ENCODE results near the gene IL17D. TPM values are rescaled to one million over a fixed set of nuclear protein-coding genes. Genes with fewer than 3 reads are reported as not detected.
"Not testable (repeated sequence)": the region's sequence is repeated elsewhere in the genome, so short reads cannot be mapped to it uniquely, and the experiment has no call there.

IL17D gene
- total RNA-seq, 2 donors from 2014 or later: 0.30 to 0.77 TPM

DNA sequence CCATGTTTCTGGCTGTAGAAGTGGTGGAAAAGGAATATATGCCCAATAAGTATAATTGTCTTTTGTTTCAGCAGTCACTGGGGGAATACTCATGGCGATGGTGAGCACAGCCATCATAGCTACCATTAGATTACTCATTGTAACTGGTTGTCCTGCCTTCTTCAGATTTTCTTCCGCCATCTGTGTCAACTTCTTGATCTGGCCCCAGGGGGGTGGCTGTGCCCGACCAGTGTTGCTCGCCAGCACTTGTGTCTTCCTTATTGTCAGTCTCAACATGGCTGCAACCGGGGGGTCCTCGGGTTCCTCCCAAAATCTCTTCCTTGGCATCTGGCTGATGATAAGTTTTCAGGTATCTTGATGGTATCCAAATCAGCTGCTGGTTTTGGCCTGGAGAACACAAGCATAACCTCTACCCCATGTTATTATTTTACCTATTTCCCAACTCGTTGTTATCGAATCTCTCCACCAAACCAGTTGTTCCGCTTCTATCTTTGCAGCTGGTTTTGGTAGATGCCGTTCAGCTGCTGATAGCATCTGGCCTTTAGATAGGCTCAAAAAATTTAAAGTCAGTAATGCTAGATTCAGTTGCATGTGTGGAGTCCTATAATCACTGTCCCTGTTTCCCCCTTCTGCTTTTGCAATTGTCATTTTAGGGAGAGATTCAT, 23.0 kb upstream of the IL17D start:
- no peaks in the 10 kb centered on the region for H3K4me1 Mint-ChIP-seq (ENCODE audit: low read depth)
- no peak for DNase-seq
- H3K9me3 Mint-ChIP-seq: no peaks in the 10 kb centered on the region
- H3K27me3 Mint-ChIP-seq (ENCODE audit: low read depth): no peaks in the 10 kb centered on the region
- H3K36me3 Mint-ChIP-seq (ENCODE audit: insufficient read depth in 2 of 2): no peaks in the 10 kb centered on the region
- no peak overlapping the region for H3K4me3 Mint-ChIP-seq
- H3K27ac Mint-ChIP-seq: no peak overlapping the region
- no peak for ATAC-seq (replicated peaks in 1 of 2)

DNA sequence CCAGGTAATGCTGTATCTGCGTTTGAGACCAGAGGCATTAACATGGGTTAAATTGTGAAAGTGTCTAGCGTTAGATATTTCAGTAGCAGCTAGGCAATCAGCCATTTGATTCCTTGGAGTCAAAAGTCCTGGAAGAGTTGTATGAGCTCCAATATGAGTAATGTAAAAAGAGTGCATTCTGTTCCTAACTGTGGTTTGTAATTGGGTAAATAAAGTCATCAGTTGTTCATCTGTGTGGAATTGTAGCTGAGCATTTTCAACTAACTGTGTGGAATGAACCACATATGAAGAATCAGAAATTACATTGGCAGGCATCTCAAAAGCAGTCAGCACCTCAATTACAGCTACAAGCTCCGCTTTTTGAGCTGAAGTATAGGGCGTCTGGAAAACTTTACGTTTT, 22.0 kb upstream of the IL17D start:
- not testable (repeated sequence) for H3K9me3 Mint-ChIP-seq; H3K27me3 Mint-ChIP-seq (ENCODE audit: low read depth); H3K27ac Mint-ChIP-seq; H3K4me1 Mint-ChIP-seq (ENCODE audit: low read depth); H3K36me3 Mint-ChIP-seq (ENCODE audit: insufficient read depth in 2 of 2); DNase-seq; ATAC-seq (replicated peaks in 1 of 2); H3K4me3 Mint-ChIP-seq

DNA sequence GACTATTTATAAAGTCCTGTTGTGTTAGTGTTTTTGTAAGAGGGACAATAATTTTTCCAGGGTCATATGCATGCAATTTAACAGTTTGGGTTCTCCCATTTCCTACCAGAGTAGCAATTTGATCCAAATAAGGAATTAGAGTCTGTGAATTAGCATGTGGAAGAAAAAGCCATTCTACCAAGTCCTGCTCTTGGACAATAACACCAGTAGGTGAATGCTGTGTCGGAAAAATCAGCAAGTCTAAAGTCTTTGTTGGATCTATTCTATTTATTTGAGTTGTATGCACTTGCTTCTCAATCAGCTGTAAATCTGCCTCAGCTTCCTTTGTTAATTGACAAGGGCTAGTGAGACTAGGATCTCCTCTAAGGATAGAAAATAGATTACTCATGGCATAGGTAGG, 21.4 kb upstream of the IL17D start:
- ATAC-seq (replicated peaks in 1 of 2): no peak
- Mint-ChIP-seq H3K4me1 (ENCODE audit: low read depth) (no peaks in the 10 kb centered on the region), H3K27ac (no peak overlapping the region), H3K36me3 (ENCODE audit: insufficient read depth in 2 of 2) (no peaks in the 10 kb centered on the region), H3K9me3 (no peaks in the 10 kb centered on the region), H3K27me3 (ENCODE audit: low read depth) (no peaks in the 10 kb centered on the region), H3K4me3 (no peak overlapping the region)
- DNase-seq: no peak

DNA sequence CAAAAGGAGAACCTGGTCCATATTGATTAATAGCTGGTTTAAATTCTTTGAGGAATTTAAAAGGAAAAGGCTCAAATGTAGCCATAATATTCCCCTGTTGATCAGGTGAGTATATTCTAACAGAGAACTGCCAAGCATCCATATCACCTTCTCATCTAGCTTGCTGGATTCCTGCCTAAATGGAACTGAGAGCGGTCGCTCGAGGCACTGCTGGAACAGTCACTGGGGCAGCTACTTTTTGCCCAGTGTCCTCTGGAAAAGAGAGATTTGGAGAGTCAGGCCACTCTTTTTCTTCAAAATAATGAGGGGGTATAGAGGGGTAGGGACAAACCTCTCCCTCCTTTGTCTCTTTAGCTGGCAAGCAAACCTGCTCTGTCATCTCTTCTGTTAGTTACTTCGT, 19.5 kb upstream of the IL17D start:
- H3K36me3 Mint-ChIP-seq (ENCODE audit: insufficient read depth in 2 of 2): no peaks in the 10 kb centered on the region
- DNase-seq (no peak), ATAC-seq (replicated peaks in 1 of 2) (no peak)
- H3K4me1 Mint-ChIP-seq (ENCODE audit: low read depth): no peaks in the 10 kb centered on the region
- H3K9me3 Mint-ChIP-seq: no peaks in the 10 kb centered on the region
- H3K27me3 Mint-ChIP-seq (ENCODE audit: low read depth): no peaks in the 10 kb centered on the region
- no peak overlapping the region for H3K27ac Mint-ChIP-seq
- H3K4me3 Mint-ChIP-seq: no peak overlapping the region

DNA sequence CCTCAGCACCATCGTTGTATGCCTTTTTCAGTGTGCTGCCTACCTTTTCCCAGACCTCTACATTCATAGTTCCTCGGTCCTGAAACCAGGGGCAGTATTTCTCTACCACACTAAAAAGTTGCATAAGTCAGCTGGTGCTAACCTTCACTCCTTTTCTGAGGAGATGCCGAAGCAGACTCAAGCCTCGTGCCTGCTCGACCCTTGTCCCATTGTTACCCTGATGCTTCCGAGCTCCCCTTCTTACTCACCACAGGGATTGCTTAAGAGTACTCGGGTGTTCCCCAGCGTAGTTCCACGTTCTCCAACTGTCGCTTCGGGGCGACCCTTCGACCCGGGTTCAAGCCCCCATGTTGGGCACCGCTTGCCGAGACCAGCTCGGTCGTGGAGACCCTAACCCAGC, 19.0 kb upstream of the IL17D start:
- ATAC-seq (replicated peaks in 1 of 2): no peak
- DNase-seq: no peak
- Mint-ChIP-seq H3K4me1 (ENCODE audit: low read depth) (no peaks in the 10 kb centered on the region), H3K36me3 (ENCODE audit: insufficient read depth in 2 of 2) (no peaks in the 10 kb centered on the region), H3K4me3 (no peak overlapping the region), H3K27ac (no peak overlapping the region), H3K27me3 (ENCODE audit: low read depth) (no peaks in the 10 kb centered on the region), H3K9me3 (no peaks in the 10 kb centered on the region)

DNA sequence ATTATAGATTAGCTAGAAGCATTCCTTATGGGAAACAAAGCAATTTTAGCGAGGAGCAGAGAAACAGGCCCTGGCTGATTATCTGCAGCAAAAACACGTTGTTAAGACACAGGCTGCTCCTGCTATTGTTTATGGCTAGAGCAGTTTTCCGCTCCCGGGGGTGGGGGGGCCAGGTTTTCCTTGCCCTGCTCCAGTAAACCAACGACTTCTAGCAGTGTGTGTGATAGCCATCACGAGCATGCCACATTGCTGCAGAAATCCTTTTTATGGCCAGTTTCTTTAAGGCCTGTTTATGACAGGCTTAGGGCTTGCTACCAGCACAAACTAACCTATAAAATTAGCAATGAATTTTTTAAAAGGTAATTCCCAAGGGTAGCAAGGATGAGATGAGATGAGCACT, 18.4 kb upstream of the IL17D start:
- Mint-ChIP-seq H3K27ac (no peak overlapping the region), H3K9me3 (no peaks in the 10 kb centered on the region), H3K27me3 (ENCODE audit: low read depth) (no peaks in the 10 kb centered on the region), H3K4me3 (no peak overlapping the region), H3K4me1 (ENCODE audit: low read depth) (no peaks in the 10 kb centered on the region), H3K36me3 (ENCODE audit: insufficient read depth in 2 of 2) (no peaks in the 10 kb centered on the region)
- ATAC-seq (replicated peaks in 1 of 2): no peak
- DNase-seq: no peak

DNA sequence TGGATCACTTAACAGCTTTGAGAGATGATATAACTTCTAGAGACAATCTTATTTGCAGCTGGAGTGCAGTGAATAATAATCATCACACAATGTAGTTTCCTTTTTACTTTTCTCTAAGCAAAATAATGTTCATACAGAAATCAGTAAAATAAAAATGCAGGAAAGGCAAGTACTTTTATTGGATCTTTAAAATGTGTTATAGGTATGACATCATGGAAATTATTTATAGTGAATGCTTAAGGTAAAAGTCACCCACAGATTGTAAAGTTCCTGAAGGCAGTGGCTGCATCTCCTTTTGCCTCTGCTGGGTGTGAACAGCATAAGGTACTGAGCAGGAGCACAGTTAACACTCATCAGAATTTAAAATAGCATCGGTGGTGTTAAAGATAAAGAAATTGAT, 17.3 kb upstream of the IL17D start:
- no peak overlapping the region for H3K27ac Mint-ChIP-seq
- no peaks in the 10 kb centered on the region for H3K9me3 Mint-ChIP-seq
- no peaks in the 10 kb centered on the region for H3K4me1 Mint-ChIP-seq (ENCODE audit: low read depth)
- no peaks in the 10 kb centered on the region for H3K27me3 Mint-ChIP-seq (ENCODE audit: low read depth)
- H3K4me3 Mint-ChIP-seq: no peak overlapping the region
- ATAC-seq (replicated peaks in 1 of 2) (no peak), DNase-seq (no peak)
- H3K36me3 Mint-ChIP-seq (ENCODE audit: insufficient read depth in 2 of 2): no peaks in the 10 kb centered on the region

DNA sequence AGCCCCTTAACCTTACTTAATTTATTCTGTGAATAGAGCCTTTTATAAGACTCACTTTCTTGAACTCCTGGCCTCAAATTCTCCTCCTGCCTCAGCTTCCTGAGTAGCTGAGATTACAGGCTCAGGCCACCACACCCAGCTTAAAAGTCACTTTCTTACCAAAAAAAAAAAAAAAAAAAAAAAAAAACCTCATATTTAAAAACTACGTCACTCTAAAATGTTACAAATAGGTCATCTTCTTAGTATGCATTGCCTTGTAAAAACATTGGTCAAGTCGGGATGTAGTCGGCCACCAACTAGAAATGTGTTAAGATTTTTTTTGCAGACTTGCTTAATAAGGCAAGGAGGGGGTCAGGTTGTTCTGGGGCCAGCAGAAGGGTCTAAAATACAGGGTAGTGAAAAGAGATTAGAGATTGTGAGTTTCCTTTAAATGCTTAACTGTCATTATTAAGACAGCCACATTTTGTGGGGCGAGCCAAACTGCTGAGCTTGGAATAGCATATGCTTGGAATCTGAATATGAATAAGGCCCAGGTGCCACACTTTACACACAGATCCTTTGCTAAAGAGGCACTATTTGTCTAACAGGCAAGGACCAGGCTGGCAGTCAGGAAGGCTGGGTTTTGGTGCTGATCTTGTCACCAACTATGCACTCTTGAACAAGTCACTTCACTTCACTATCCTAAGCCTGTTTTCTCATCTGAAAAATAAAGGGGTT, 16.5 kb upstream of the IL17D start:
- Mint-ChIP-seq H3K27me3 (ENCODE audit: low read depth) (no peaks in the 10 kb centered on the region), H3K9me3 (no peaks in the 10 kb centered on the region), H3K36me3 (ENCODE audit: insufficient read depth in 2 of 2) (no peaks in the 10 kb centered on the region), H3K4me1 (ENCODE audit: low read depth) (no peaks in the 10 kb centered on the region), H3K27ac (no peak overlapping the region), H3K4me3 (no peak overlapping the region)
- ATAC-seq (replicated peaks in 1 of 2) (no peak), DNase-seq (no peak)

DNA sequence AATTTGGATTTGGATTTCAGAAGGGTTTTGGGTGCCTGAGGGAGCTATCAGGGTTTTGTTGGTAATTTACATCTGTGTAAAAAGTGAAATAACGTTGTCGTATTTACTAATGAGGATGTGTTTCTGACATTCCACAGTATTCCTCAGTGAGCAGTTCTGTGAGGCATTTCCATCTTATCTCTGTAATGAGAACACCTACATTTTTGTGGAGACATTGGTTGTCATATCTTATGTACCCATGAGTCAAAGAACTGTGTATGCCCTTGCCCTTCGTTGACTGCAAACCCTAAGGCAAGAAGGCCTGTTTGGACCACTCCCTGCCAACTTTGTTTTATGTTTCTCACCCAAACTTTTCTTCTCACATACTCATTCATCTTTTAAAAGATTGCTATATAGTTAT, 14.2 kb upstream of the IL17D start:
- Mint-ChIP-seq H3K36me3 (ENCODE audit: insufficient read depth in 2 of 2) (no peaks in the 10 kb centered on the region), H3K9me3 (no peaks in the 10 kb centered on the region), H3K27ac (no peak overlapping the region), H3K4me1 (ENCODE audit: low read depth) (no peaks in the 10 kb centered on the region), H3K27me3 (ENCODE audit: low read depth) (no peaks in the 10 kb centered on the region), H3K4me3 (no peak overlapping the region)
- no peak for ATAC-seq (replicated peaks in 1 of 2)
- no peak for DNase-seq

DNA sequence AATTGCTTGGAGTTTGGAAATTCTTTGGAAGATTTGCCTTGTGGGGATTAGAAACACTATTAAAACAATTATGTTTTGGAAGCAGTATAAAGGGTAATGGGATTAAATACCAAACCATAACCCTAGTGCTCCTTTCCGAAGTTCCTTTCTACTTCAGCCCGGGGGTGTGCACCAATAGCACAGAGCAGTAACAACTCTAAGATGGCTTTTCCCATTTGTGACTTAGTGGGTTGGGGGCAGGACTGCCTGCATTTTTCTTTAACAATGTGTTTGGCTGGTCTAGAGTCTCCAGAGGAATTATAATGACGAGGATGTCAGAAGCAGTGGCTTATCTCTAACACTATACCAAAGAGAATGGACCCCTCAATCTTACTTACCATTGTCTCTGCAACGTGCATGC, 11.9 kb upstream of the IL17D start:
- Mint-ChIP-seq H3K4me3 (no peak overlapping the region), H3K27me3 (ENCODE audit: low read depth) (peaks cover 6% of the 10 kb centered on the region), H3K4me1 (ENCODE audit: low read depth) (no peaks in the 10 kb centered on the region), H3K36me3 (ENCODE audit: insufficient read depth in 2 of 2) (no peaks in the 10 kb centered on the region), H3K9me3 (no peaks in the 10 kb centered on the region), H3K27ac (no peak overlapping the region)
- ATAC-seq (replicated peaks in 1 of 2): no peak
- DNase-seq: no peak

DNA sequence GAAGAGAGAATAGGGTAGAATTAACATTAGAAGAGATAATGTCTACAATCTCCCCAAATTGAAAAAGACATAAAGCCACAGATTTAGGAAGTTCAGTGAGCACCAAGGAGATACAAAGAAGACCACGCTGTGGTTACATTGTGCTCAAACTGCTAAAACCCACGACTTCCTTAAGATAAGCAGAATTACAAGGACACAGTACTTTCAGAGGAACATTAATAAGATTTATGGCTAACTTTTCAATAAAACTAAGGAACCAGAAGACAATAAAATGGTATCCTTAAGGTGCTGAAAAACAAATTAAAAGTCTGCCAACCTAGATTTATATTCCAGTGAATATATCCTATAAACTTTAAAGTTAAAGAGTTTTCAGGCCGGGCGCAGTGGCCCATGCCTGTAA, 7.4 kb upstream of the IL17D start:
- no peak overlapping the region for H3K4me3 Mint-ChIP-seq
- H3K9me3 Mint-ChIP-seq: no peaks in the 10 kb centered on the region
- H3K27ac Mint-ChIP-seq: no peak overlapping the region
- ATAC-seq (replicated peaks in 1 of 2): no peak
- no peaks in the 10 kb centered on the region for H3K4me1 Mint-ChIP-seq (ENCODE audit: low read depth)
- peaks cover 20% of the 10 kb centered on the region for H3K27me3 Mint-ChIP-seq (ENCODE audit: low read depth)
- H3K36me3 Mint-ChIP-seq (ENCODE audit: insufficient read depth in 2 of 2): no peaks in the 10 kb centered on the region
- no peak for DNase-seq

DNA sequence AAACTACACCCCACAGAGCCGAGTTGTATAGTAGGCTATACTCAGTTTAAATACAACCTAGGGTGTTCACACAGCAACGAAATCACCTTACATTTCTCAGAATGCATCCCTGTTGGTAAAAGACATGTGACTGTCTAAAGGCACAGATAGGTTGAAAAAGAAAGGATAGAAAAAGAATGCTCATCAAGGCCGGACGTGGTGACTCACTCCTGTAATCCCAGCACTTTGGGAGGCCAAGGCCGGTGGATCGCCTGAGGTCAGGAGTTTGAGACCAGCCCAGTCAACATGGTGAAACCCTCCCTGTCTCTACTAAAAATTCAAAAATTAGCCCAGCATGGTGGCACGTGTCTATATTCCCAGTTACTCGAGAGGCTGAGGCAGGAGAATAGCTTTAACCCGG, 3.8 kb upstream of the IL17D start:
- H3K4me3 Mint-ChIP-seq: no peak overlapping the region
- DNase-seq (no peak), ATAC-seq (replicated peaks in 1 of 2) (no peak)
- H3K27me3 Mint-ChIP-seq (ENCODE audit: low read depth): peaks cover 26% of the 10 kb centered on the region
- H3K36me3 Mint-ChIP-seq (ENCODE audit: insufficient read depth in 2 of 2): no peaks in the 10 kb centered on the region
- peaks cover 13% of the 10 kb centered on the region for H3K4me1 Mint-ChIP-seq (ENCODE audit: low read depth)
- H3K9me3 Mint-ChIP-seq: no peaks in the 10 kb centered on the region
- no peak overlapping the region for H3K27ac Mint-ChIP-seq

DNA sequence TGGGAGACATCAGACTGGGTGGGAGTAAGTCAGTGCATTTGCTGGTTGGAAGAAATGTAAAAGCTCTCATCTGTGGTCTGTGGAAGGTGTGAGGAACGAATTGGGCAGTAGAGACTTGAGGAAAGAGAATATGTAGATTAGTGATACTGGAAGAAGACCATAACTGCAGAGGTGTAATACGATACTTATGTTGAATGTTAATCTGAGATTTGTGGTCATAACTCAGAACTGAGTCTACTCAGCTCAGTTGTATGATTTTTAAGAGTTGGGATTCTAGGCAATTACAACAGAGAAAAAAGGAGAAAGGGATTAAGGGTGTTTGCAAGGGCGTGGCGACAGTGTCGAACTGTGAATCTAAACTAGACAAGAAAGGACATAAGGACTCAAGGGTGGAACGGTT, 3.2 kb upstream of the IL17D start:
- no peaks in the 10 kb centered on the region for H3K9me3 Mint-ChIP-seq
- peaks cover 30% of the 10 kb centered on the region for H3K27me3 Mint-ChIP-seq (ENCODE audit: low read depth)
- ATAC-seq (replicated peaks in 1 of 2): no peak
- no peak for DNase-seq
- H3K4me3 Mint-ChIP-seq: no peak overlapping the region
- H3K4me1 Mint-ChIP-seq (ENCODE audit: low read depth): peaks cover 17% of the 10 kb centered on the region
- H3K27ac Mint-ChIP-seq: no peak overlapping the region
- no peaks in the 10 kb centered on the region for H3K36me3 Mint-ChIP-seq (ENCODE audit: insufficient read depth in 2 of 2)

DNA sequence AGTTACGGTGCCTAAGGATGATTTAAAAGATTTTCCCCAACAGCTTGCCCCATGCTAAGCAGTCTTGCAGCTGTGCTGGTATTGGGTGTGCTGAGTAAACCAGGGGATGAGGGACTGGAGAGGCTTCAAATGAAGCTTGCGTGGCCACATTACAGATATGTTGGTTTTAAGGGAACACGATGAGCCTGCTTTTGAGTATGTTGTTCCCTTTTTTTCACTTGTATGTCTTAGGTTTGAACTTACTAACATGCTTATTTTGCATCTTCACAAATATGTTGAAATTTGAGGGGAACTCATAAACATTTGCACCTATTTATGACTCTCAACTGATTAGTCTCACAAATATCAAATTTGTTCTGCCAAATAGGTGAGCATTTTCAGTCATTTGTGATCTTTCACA, 2.0 kb upstream of the IL17D start:
- Mint-ChIP-seq H3K27me3 (ENCODE audit: low read depth) (peaks cover 25% of the 10 kb centered on the region), H3K4me1 (ENCODE audit: low read depth) (peaks cover 17% of the 10 kb centered on the region), H3K4me3 (no peak overlapping the region), H3K9me3 (no peaks in the 10 kb centered on the region), H3K36me3 (ENCODE audit: insufficient read depth in 2 of 2) (no peaks in the 10 kb centered on the region), H3K27ac (no peak overlapping the region)
- DNase-seq (no peak), ATAC-seq (replicated peaks in 1 of 2) (no peak)

Measured in activated T-cell treated with anti-CD3 and anti-CD28 coated beads, Interleukin-2, amount 50 U/mL, for 72 hours (primary cell).